Glutamatergic neuron (in vitro differentiated cells): ENCODE results near the gene CYP2W1. TPM values are rescaled to one million over a fixed set of nuclear protein-coding genes. Genes with fewer than 3 reads are reported as not detected.
A peak's percentile ranks its signal among the peaks of the same experiment; 100 is the strongest.

ENCODE experiments used
- DNase-seq: peaks from one replicate; pipeline ENCODE4 v3.0.0; 2022
- H3K27ac Mint-ChIP-seq: one replicate; pipeline ENCODE4 v1.8.0; 2020; ENCODE audit warnings: mild to moderate bottlenecking, mixed read lengths, inconsistent platforms; ENCODE audit not compliant: unreplicated experiment
- H3K27me3 Mint-ChIP-seq: one replicate; pipeline ENCODE4 v1.8.0; 2020; ENCODE audit warnings: mild to moderate bottlenecking, moderate library complexity, mixed read lengths, inconsistent platforms; ENCODE audit not compliant: unreplicated experiment
- H3K36me3 Mint-ChIP-seq: one replicate; pipeline ENCODE4 v1.8.0; 2020; ENCODE audit warnings: mild to moderate bottlenecking, mixed read lengths, inconsistent platforms; ENCODE audit not compliant: unreplicated experiment
- H3K4me1 Mint-ChIP-seq: one replicate; pipeline ENCODE4 v1.8.0; 2020; ENCODE audit warnings: mild to moderate bottlenecking, low read depth, mixed read lengths, inconsistent platforms; ENCODE audit not compliant: unreplicated experiment
- H3K4me3 Mint-ChIP-seq: one replicate; pipeline ENCODE4 v1.8.0; 2020; ENCODE audit warnings: mild to moderate bottlenecking, mixed read lengths, inconsistent platforms; ENCODE audit not compliant: unreplicated experiment
- H3K9me3 Mint-ChIP-seq: one replicate; pipeline ENCODE4 v1.8.0; 2020; ENCODE audit warnings: mild to moderate bottlenecking, moderate library complexity, mixed read lengths, inconsistent platforms; ENCODE audit not compliant: unreplicated experiment
- total RNA-seq: library from RNA; stranded (reverse); fragmentation: NEBNext Ultra II Directional; extraction: Animal tissue kit (Norgen Biotek cat#: 25700); gene quantifications from one replicate; pipeline ENCODE4 v1.2.1, GENCODE V29; 2021; ENCODE audit not compliant: unreplicated experiment
- TF ChIP-seq, protein P1 (sequence below): fragments of 200-600 bp; sonication (generic); IDR thresholded peaks from one replicate; pipeline ENCODE4 v1.5.0; 2021; ENCODE audit not compliant: partially characterized antibody, unreplicated experiment

The CYP2W1 gene
- total RNA-seq, 1 donor from 2014 or later = 1.3 TPM

DNA sequence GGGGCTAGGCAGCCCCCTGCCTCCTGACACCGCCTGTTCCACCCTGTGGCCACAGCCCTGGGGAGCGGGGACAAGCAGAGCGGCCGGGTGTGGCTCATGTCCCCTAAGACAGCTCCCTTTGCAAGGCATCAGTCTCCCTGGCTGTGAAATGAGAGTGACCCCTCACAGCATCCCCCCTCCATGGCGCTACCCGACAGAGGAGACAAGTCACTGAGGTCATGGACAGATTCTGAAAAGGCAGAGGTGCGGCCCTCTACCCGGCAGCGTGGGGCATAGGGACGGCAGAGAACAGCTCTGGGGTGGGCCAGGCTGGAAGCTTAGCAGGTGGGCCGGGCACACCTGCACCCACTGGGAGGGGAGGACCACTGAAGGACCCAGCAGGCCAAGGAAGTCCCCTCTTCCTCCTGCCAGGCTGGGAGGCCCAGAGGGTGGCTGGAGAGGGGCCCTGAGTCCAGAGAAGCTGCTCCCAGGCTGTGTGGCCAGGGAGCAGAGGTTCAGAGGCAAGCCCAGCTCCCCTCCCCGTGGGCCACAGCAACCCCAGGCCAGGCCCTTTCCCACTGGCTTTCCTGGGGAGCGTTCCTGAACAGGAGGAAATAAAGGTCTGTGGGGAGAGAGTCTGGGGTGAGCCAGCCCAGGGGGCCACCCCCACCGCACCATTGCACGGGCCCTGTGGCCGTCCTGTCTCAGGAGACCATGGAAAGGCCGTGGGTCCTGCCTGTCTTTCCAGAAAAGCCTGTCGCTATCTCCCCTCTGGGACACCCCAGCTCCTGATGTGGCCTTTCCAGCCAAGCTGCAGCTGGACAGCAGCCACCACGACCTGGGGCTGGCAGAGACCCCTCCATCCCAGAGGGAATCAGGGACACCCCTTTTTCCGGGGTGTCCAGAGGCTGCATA, 30.2 kb upstream of the CYP2W1 start:
- H3K27me3 Mint-ChIP-seq = peaks cover 7% of the 10 kb centered on the region
- peak; percentile 19 for DNase-seq
- no peak overlapping the region for H3K27ac Mint-ChIP-seq
- H3K9me3 Mint-ChIP-seq = peaks cover 7% of the 10 kb centered on the region
- H3K36me3 Mint-ChIP-seq = no peaks in the 10 kb centered on the region
- TF ChIP-seq, protein P1, sequence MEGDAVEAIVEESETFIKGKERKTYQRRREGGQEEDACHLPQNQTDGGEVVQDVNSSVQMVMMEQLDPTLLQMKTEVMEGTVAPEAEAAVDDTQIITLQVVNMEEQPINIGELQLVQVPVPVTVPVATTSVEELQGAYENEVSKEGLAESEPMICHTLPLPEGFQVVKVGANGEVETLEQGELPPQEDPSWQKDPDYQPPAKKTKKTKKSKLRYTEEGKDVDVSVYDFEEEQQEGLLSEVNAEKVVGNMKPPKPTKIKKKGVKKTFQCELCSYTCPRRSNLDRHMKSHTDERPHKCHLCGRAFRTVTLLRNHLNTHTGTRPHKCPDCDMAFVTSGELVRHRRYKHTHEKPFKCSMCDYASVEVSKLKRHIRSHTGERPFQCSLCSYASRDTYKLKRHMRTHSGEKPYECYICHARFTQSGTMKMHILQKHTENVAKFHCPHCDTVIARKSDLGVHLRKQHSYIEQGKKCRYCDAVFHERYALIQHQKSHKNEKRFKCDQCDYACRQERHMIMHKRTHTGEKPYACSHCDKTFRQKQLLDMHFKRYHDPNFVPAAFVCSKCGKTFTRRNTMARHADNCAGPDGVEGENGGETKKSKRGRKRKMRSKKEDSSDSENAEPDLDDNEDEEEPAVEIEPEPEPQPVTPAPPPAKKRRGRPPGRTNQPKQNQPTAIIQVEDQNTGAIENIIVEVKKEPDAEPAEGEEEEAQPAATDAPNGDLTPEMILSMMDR = no peak
- H3K4me1 Mint-ChIP-seq = peaks cover 5% of the 10 kb centered on the region
- no peak overlapping the region for H3K4me3 Mint-ChIP-seq

DNA sequence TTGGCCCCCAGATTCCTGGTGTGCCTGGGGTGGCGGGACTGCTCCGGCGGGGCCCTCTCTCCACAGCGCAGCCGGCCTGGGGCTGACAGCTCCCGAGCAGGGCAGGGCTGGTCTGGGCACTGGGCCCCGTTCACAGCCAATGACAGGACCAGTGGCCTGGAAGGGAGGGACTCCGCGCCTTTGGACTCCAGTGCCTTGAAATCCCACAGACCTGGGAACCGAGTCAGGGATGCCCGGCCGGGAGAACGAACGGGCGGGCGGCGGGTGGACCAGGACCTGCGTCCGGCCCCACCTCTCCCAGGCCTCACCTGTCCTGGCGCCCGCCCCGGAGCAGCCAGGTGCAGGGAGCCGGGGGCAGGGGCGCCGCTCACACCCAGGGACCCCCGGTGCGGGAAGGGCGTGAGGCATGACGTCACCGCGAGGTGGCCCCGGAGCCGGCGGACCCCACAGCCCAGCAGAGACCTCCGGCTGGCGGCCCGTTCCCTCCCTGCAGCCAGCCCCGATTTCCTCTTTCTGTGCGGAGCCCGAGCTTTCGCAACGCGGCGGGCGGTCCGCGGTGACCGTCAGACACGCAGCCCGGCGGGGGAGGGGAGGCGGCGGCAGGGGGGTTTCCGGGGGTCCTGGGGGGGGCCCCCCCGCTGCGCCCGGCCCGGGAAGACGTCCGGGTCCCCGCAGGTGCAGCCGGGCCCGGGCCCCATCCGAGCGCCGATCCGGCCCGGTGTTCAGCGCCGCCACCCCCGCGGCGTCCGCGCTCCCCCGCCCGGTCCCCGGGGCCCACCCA, 29.2 kb upstream of the CYP2W1 start:
- Mint-ChIP-seq H3K27ac (no peak overlapping the region), H3K4me3 (no peak overlapping the region), H3K36me3 (no peaks in the 10 kb centered on the region), H3K9me3 (peaks cover 3% of the 10 kb centered on the region), H3K4me1 (peaks cover 5% of the 10 kb centered on the region), H3K27me3 (peaks cover 7% of the 10 kb centered on the region)
- peak; percentile 65 for DNase-seq
- TF ChIP-seq, protein P1 = no peak

DNA sequence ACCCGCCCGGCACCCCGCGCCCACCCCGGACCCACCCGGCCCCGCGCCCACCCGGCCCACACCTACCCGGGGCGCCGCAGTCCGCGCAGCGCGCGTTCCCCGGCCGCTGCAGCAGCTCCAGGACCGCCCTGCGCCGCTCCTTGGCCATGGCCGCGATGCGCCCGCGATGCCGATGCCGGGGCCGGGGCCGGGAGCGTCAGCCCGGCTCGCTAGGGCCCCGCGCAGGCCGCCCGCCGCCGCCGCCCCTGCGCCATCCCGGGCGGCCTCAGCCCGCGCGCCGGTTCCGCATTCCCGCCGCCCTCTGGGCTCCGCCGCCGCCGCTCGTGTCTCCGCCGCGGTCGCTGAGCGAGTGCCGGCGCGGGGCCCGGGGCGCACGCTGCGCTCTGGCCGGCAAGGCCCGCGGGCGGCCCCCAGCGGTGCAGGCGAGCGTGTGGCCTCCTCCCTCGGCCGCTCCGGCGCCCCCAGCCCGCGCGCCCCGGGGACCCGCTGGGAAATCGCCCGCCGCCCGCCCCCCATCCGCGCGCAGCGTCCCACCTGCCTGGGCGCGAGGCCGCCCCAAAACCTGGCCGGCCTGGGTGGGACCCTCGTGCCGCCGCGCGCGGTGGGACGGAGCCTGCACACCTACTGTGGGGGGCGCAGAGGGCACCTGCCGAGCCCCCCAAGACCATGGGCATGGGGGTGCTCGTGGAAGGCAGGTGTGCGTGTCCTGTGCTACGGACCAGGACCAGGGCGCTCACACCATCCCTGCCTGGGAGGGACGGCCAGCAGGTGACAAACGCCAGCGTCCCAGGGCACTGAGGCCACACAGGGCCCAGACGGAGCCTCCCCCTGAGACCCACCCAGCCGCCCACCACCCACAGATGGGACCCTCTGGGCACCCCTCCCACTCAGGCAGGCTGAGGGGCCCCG, 28.4 kb upstream of the CYP2W1 start, which contains the start of gene ADAP1:
Gene ADAP1 (minus strand): TSS at position 351 of the 909 bp plus-strand sequence. CDS start 203 bp downstream, at position 148.
- H3K27me3 Mint-ChIP-seq = peaks cover 8% of the 10 kb centered on the region
- peak within 1 kb of the TSS; percentile 12 for H3K27ac Mint-ChIP-seq
- H3K36me3 Mint-ChIP-seq = no peaks in the 10 kb centered on the region
- peak within 1 kb of the TSS; percentile 72 for H3K4me3 Mint-ChIP-seq
- TF ChIP-seq, protein P1 = no peak
- peak; percentile 75 for DNase-seq
- peaks cover 5% of the 10 kb centered on the region for H3K4me1 Mint-ChIP-seq
- peaks cover 5% of the 10 kb centered on the region for H3K9me3 Mint-ChIP-seq

DNA sequence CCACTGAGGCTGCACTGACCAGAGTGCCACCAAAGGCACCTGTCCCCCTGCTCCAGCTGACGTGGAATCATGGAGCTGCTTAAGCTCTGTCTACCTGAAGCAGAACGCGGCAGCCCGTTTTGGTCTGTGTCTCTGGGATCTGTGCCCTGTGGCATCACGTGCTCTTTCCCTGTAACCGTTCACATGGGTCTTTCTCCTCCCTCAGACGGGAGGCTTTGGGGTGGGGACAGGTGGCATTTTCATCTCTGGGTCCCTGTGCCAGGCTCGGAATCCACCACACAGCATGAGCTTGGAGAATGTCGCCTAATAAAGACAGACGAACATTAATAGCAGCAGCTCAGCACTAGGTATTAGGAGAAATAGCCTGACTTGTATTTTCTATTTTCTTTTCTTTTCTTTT, 26.9 kb upstream of the CYP2W1 start:
- Mint-ChIP-seq H3K27ac (no peak overlapping the region), H3K36me3 (no peaks in the 10 kb centered on the region), H3K27me3 (peaks cover 7% of the 10 kb centered on the region), H3K4me3 (peak overlapping the region; percentile 38), H3K9me3 (peaks cover 8% of the 10 kb centered on the region), H3K4me1 (peaks cover 12% of the 10 kb centered on the region)
- peak; percentile 1 for DNase-seq
- TF ChIP-seq, protein P1 = no peak
